HCT116 (cell line): Measurements from ENCODE around the gene TRIM9. TPM values are rescaled to one million over a fixed set of nuclear protein-coding genes. Genes with fewer than 3 reads are reported as not detected.

Experiments used
- ATAC-seq: fragments of 200-7000 bp; cut with Tn5 transposase; 2 replicates; pipeline ENCODE4 v1.9.1; 2020; ENCODE audit warnings: mild to moderate bottlenecking, moderate library complexity
- BruUV-seq: library from RNA; stranded (reverse); fragments of 400-500 nt; replicated peaks from 2 replicates; lab custom pipeline; 2021; lab: Mats Ljungman, UMichigan
- CTCF ChIA-PET: fragments of 300-600 bp; sonication (Branson Sonifier 250); formaldehyde crosslinking; loops from one replicate; lab custom pipeline; 2021; ENCODE audit warnings: antibody characterized with exemption; lab: Charles Lee
- POLR2A ChIA-PET: fragments of 300-600, 350-600 bp; sonication (Branson Sonifier 250); formaldehyde crosslinking; loops from one replicate; lab custom pipeline; 2021; ENCODE audit warnings: antibody characterized with exemption; lab: Charles Lee
- RAD21 ChIA-PET, 2 experiments: fragments of 300-600 bp; sonication (Branson Sonifier 250); formaldehyde crosslinking; loops; one replicate each; lab custom pipeline; 2023; ENCODE audit warnings: low total read pairs in 2 of 2; ENCODE audit not compliant: uncharacterized antibody in 2 of 2, unreplicated experiment in 2 of 2, low non-redundant PET in 1 of 2; lab: Charles Lee
- DNase-seq: peaks from one replicate; pipeline ENCODE4 v3.0.0-alpha.2; 2010; ENCODE audit warnings: low read depth, low spot score
- H2AFZ ChIP-seq: fragments of 200-600 bp; shearing (Covaris generic), sonication (generic); 2 replicates; pipeline ENCODE4 v1.6.1; 2017; ENCODE audit warnings: low read depth, mixed run types, mixed read lengths, antibody characterized with exemption, low read length; ENCODE audit not compliant: poor library complexity, severe bottlenecking
- H3K27ac ChIP-seq: 2 replicates; pipeline ENCODE4 v1.5.1; 2012; ENCODE audit warnings: low read depth, low read length
- H3K27me3 ChIP-seq: fragments of 200-600 bp; sonication (generic); 2 replicates; pipeline ENCODE4 v1.6.1; 2016; ENCODE audit warnings: mixed run types, low read length, mixed read lengths; ENCODE audit not compliant: insufficient read depth
- H3K36me3 ChIP-seq, 2 experiments: fragments of 200-500 bp in 1 of 2; fragments of 200-600 bp in 1 of 2; sonication (Bioruptor generic) in 1 of 2; sonication (generic) in 1 of 2; 2 replicates each; pipeline versions ENCODE4 v1.5.1 to v1.6.1; 2014 to 2016; ENCODE audit warnings: low read length in 2 of 2, inconsistent platforms in 1 of 2, mixed read lengths in 1 of 2, mixed run types in 1 of 2; ENCODE audit not compliant: insufficient read depth in 2 of 2, control insufficient read depth in 1 of 2
- H3K4me1 ChIP-seq, 2 experiments: fragments of 200-600 bp in 1 of 2; sonication (generic) in 1 of 2; 2 replicates each; pipeline versions ENCODE4 v1.5.1 to v1.6.1; 2012 to 2017; ENCODE audit warnings: low read length in 2 of 2, inconsistent platforms in 1 of 2, mild to moderate bottlenecking in 1 of 2, mixed read lengths in 1 of 2, mixed run types in 1 of 2, moderate library complexity in 1 of 2; ENCODE audit not compliant: insufficient read depth in 2 of 2, control insufficient read depth in 1 of 2
- H3K4me2 ChIP-seq: fragments of 200-600 bp; sonication (generic); 2 replicates; pipeline ENCODE4 v1.6.1; 2017; ENCODE audit warnings: mixed run types, low read length, mixed read lengths
- H3K4me3 ChIP-seq, 2 experiments: fragments of 200-600 bp in 1 of 2; sonication (generic) in 1 of 2; replicated peaks in 1 of 2; 2 replicates each; pipeline ENCODE4 v1.5.1; 2011 to 2016; ENCODE audit warnings: low read length in 2 of 2, control low read depth in 1 of 2, low read depth in 1 of 2, mild to moderate bottlenecking in 1 of 2, mixed read lengths in 1 of 2, mixed run types in 1 of 2
- H3K79me2 ChIP-seq: fragments of 200-600 bp; sonication (generic); 2 replicates; pipeline ENCODE4 v1.6.1; 2017; ENCODE audit warnings: mild to moderate bottlenecking, mixed run types, low read length, moderate library complexity, mixed read lengths; ENCODE audit not compliant: insufficient read depth
- H3K9ac ChIP-seq: fragments of 200-600 bp; sonication (generic); 2 replicates; pipeline ENCODE4 v1.6.1; 2016; ENCODE audit warnings: low read length, mixed read lengths
- H3K9me2 ChIP-seq: fragments of 200-600 bp; sonication (generic), shearing (Covaris generic); 2 replicates; pipeline ENCODE4 v1.6.1; 2017; ENCODE audit warnings: mixed run types, mild to moderate bottlenecking, moderate library complexity; ENCODE audit not compliant: insufficient read depth
- H3K9me3 ChIP-seq, 2 experiments: fragments of 200-500 bp in 1 of 2; fragments of 200-600 bp in 1 of 2; sonication (Bioruptor generic) in 1 of 2; sonication (generic) in 1 of 2; 2 replicates each; pipeline ENCODE4 v1.6.1; 2014 to 2017; ENCODE audit warnings: low read length in 2 of 2, mixed read lengths in 2 of 2, inconsistent platforms in 1 of 2, low read depth in 1 of 2, mild to moderate bottlenecking in 1 of 2, mixed run types in 1 of 2, moderate library complexity in 1 of 2; ENCODE audit not compliant: control insufficient read depth in 1 of 2, insufficient read depth in 1 of 2
- H4K20me1 ChIP-seq: fragments of 200-600 bp; sonication (generic), shearing (Covaris generic); 2 replicates; pipeline ENCODE4 v1.6.1; 2017; ENCODE audit warnings: mixed run types, mild to moderate bottlenecking, moderate library complexity; ENCODE audit not compliant: insufficient read depth
- EGR1 ChIP-seq: IDR thresholded peaks from 2 replicates; pipeline ENCODE4 v1.6.1; 2012; ENCODE audit warnings: low read depth
- ELF1 ChIP-seq: IDR thresholded peaks from 2 replicates; pipeline ENCODE4 v1.6.1; 2012; ENCODE audit warnings: low read depth, borderline replicate concordance
- EZH2 ChIP-seq: fragments of 200-600 bp; sonication (generic); IDR thresholded peaks from 2 replicates; pipeline ENCODE4 v1.6.1; 2017; ENCODE audit warnings: antibody characterized with exemption, mixed run types
- EZH2phosphoT487 ChIP-seq: fragments of 200-600 bp; IDR thresholded peaks from 2 replicates; pipeline ENCODE4 v1.6.1; 2018; ENCODE audit warnings: antibody characterized with exemption, borderline replicate concordance
- FOSL1 ChIP-seq: IDR thresholded peaks from 2 replicates; pipeline ENCODE4 v1.6.1; 2012; ENCODE audit warnings: low read depth
- JUND ChIP-seq: IDR thresholded peaks from 2 replicates; pipeline ENCODE4 v1.6.1; 2012
- POLR2A ChIP-seq: IDR thresholded peaks from 2 replicates; pipeline ENCODE4 v1.7.0; 2011; ENCODE audit warnings: borderline replicate concordance; ENCODE audit not compliant: insufficient read depth, insufficient read length; ENCODE audit errors: extremely low read depth
- POLR2AphosphoS5 ChIP-seq: IDR thresholded peaks from 2 replicates; pipeline ENCODE4 v1.6.1; 2011; ENCODE audit warnings: mild to moderate bottlenecking, low read depth, low read length, moderate library complexity
- RAD21 ChIP-seq: IDR thresholded peaks from 2 replicates; pipeline ENCODE4 v1.6.1; 2012; ENCODE audit warnings: low read depth, mild to moderate bottlenecking
- SIN3A ChIP-seq: IDR thresholded peaks from 2 replicates; pipeline ENCODE4 v1.6.1; 2012; ENCODE audit warnings: low read depth
- SP1 ChIP-seq: IDR thresholded peaks from 2 replicates; pipeline ENCODE4 v1.6.1; 2012; ENCODE audit warnings: low read depth
- SRF ChIP-seq: IDR thresholded peaks from 2 replicates; pipeline ENCODE4 v1.6.1; 2012; ENCODE audit warnings: low read depth
- TCF7L2 ChIP-seq: IDR thresholded peaks from 2 replicates; pipeline ENCODE4 v1.7.0; 2011; ENCODE audit warnings: borderline replicate concordance, inconsistent platforms; ENCODE audit not compliant: insufficient read depth, insufficient read length; ENCODE audit errors: extremely low read depth
- ZFX ChIP-seq: fragments of 450-650 bp; IDR thresholded peaks from 2 replicates; pipeline ENCODE4 v1.6.1; 2017
- ZNF274 ChIP-seq: fragments of 200-500 bp; sonication (Bioruptor generic); IDR thresholded peaks from 2 replicates; pipeline ENCODE4 v1.6.1; 2014; ENCODE audit warnings: mild to moderate bottlenecking, low read depth, low read length, inconsistent platforms
- intact Hi-C: fragments of 100-400 bp; cut with micrococcal nuclease; formaldehyde crosslinking; loops from 2 replicates; pipeline ENCODE4 v1.10.0; 2022
- total RNA-seq: library from RNA; stranded (reverse); gene quantifications from one replicate; pipeline ENCODE4 v1.2.1, GENCODE V29; 2021; ENCODE audit not compliant: unreplicated experiment
- TF ChIP-seq, protein P1 (sequence below): IDR thresholded peaks from 2 replicates; pipeline ENCODE4 v1.6.1; 2012; ENCODE audit warnings: low read depth
- TF ChIP-seq, protein P2 (sequence below): IDR thresholded peaks from 2 replicates; pipeline ENCODE4 v1.6.1; 2011; ENCODE audit warnings: mild to moderate bottlenecking, low read length, moderate library complexity; ENCODE audit not compliant: insufficient replicate concordance; ENCODE audit errors: extremely low read depth

Gene TRIM9
- total RNA-seq, 1 experiment from 2014 or later: 4.6 TPM

GRCh38 chr14:51067295-51067694 lies 27.6 kb downstream of the TRIM9 start:
- no peaks in the 10 kb centered on the region for H3K9me3 ChIP-seq
- POLR2A ChIA-PET: interaction anchor here (1.1 kb wide), 1 partner anchor 28 kb away, joined by 3 read pairs; the partner anchor contains the start of gene TRIM9
- no peaks in the 10 kb centered on the region for H3K9me2 ChIP-seq
- RAD21 ChIA-PET: no interaction called here
- no peak overlapping the region for H2AFZ ChIP-seq
- H3K4me2 ChIP-seq: no peak overlapping the region
- H3K79me2 ChIP-seq: no peaks in the 10 kb centered on the region
- intact Hi-C loops: no loop called here
- no TSS peak for BruUV-seq
- no peak for TF ChIP-seq SIN3A
- no peak for TF ChIP-seq ZFX
- no peak for TF ChIP-seq EZH2
- TF ChIP-seq POLR2A: no peak
- TF ChIP-seq, protein P1, sequence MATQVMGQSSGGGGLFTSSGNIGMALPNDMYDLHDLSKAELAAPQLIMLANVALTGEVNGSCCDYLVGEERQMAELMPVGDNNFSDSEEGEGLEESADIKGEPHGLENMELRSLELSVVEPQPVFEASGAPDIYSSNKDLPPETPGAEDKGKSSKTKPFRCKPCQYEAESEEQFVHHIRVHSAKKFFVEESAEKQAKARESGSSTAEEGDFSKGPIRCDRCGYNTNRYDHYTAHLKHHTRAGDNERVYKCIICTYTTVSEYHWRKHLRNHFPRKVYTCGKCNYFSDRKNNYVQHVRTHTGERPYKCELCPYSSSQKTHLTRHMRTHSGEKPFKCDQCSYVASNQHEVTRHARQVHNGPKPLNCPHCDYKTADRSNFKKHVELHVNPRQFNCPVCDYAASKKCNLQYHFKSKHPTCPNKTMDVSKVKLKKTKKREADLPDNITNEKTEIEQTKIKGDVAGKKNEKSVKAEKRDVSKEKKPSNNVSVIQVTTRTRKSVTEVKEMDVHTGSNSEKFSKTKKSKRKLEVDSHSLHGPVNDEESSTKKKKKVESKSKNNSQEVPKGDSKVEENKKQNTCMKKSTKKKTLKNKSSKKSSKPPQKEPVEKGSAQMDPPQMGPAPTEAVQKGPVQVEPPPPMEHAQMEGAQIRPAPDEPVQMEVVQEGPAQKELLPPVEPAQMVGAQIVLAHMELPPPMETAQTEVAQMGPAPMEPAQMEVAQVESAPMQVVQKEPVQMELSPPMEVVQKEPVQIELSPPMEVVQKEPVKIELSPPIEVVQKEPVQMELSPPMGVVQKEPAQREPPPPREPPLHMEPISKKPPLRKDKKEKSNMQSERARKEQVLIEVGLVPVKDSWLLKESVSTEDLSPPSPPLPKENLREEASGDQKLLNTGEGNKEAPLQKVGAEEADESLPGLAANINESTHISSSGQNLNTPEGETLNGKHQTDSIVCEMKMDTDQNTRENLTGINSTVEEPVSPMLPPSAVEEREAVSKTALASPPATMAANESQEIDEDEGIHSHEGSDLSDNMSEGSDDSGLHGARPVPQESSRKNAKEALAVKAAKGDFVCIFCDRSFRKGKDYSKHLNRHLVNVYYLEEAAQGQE: no peak
- no peak for TF ChIP-seq EGR1
- no peak for TF ChIP-seq RAD21
- TF ChIP-seq ZNF274: no peak
- no peak for TF ChIP-seq SRF
- TF ChIP-seq SP1: no peak
- TF ChIP-seq, protein P2, sequence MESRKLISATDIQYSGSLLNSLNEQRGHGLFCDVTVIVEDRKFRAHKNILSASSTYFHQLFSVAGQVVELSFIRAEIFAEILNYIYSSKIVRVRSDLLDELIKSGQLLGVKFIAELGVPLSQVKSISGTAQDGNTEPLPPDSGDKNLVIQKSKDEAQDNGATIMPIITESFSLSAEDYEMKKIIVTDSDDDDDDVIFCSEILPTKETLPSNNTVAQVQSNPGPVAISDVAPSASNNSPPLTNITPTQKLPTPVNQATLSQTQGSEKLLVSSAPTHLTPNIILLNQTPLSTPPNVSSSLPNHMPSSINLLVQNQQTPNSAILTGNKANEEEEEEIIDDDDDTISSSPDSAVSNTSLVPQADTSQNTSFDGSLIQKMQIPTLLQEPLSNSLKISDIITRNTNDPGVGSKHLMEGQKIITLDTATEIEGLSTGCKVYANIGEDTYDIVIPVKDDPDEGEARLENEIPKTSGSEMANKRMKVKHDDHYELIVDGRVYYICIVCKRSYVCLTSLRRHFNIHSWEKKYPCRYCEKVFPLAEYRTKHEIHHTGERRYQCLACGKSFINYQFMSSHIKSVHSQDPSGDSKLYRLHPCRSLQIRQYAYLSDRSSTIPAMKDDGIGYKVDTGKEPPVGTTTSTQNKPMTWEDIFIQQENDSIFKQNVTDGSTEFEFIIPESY: no peak
- TF ChIP-seq JUND: no peak
- TF ChIP-seq POLR2AphosphoS5: no peak
- no peak for TF ChIP-seq ELF1
- TF ChIP-seq TCF7L2: no peak
- no peak for TF ChIP-seq FOSL1
- TF ChIP-seq EZH2phosphoT487: no peak
- H3K36me3 ChIP-seq: no peaks in the 10 kb centered on the region
- no peaks in the 10 kb centered on the region for H4K20me1 ChIP-seq
- DNase-seq (no peak), ATAC-seq (no peak)
- H3K4me1 ChIP-seq: no peaks in the 10 kb centered on the region
- no peak overlapping the region for H3K9ac ChIP-seq
- no peak overlapping the region for H3K27ac ChIP-seq
- no peak overlapping the region for H3K4me3 ChIP-seq
- CTCF ChIA-PET: no interaction called here
- no peaks in the 10 kb centered on the region for H3K27me3 ChIP-seq
